Heart right ventricle (tissue), 16 donors: ENCODE data around the gene KLF18. TPM values are rescaled to one million over a fixed set of nuclear protein-coding genes. Genes with fewer than 3 reads are reported as not detected.

Source experiments
- ATAC-seq, 8 donors: fragments of 200-7000 bp; cut with Tn5 transposase; one replicate each; pipeline ENCODE4 v1.9.1; 2020; ENCODE audit warnings: mild to moderate bottlenecking in 8 of 8, moderate library complexity in 8 of 8, moderate number of reproducible peaks in 1 of 8
- DNase-seq, 2 donors: peaks; one replicate each; pipeline ENCODE4 v3.0.0-alpha.2; 2020
- H3K27ac ChIP-seq, 10 donors: fragments of 200-600 bp; sonication (generic) in 2 of 10; one replicate each; pipeline versions ENCODE4 v1.5.0 to v1.8.0; 2020 to 2022; ENCODE audit warnings: mild to moderate bottlenecking in 3 of 10
- H3K27me3 ChIP-seq, 7 donors: fragments of 200-600 bp; one replicate each; pipeline ENCODE4 v1.8.0; 2021 to 2022; ENCODE audit warnings: mild to moderate bottlenecking in 2 of 7
- H3K36me3 ChIP-seq, 9 donors: fragments of 200-600 bp; sonication (generic) in 1 of 9; one replicate each; pipeline versions ENCODE4 v1.5.0 to v1.8.0; 2020 to 2022; ENCODE audit warnings: mild to moderate bottlenecking in 2 of 9
- H3K4me1 ChIP-seq, 9 donors: fragments of 200-600 bp; sonication (generic) in 1 of 9; one replicate each; pipeline versions ENCODE4 v1.5.0 to v1.8.0; 2020 to 2022; ENCODE audit warnings: mild to moderate bottlenecking in 4 of 9
- H3K4me3 ChIP-seq, 10 donors: fragments of 200-600 bp; sonication (generic) in 2 of 10; one replicate each; pipeline versions ENCODE4 v1.5.0 to v1.8.0; 2020 to 2022; ENCODE audit warnings: mild to moderate bottlenecking in 7 of 10, moderate library complexity in 2 of 10
- H3K9me3 ChIP-seq, 11 donors: fragments of 200-600 bp in 10 of 11; sonication (generic) in 2 of 11; one replicate each; pipeline versions ENCODE4 v1.5.0 to v1.8.0; 2013 to 2022; ENCODE audit warnings: mild to moderate bottlenecking in 2 of 11, control low read depth in 1 of 11, moderate library complexity in 1 of 11
- CTCF ChIP-seq, 9 donors: fragments of 200-600 bp; sonication (generic) in 2 of 9; IDR thresholded peaks; one replicate each; pipeline versions ENCODE4 v1.5.0 to v1.8.0; 2021 to 2022; ENCODE audit warnings: antibody characterized with exemption in 9 of 9, mild to moderate bottlenecking in 5 of 9, moderate library complexity in 1 of 9
- WGBS, 2 donors: extraction: QIAGEN DNeasy Blood & Tissue Kit; methylation state at CpG; one replicate each; pipeline ENCODE4 v1.1.7; 2013; ENCODE audit warnings: inconsistent platforms in 1 of 2; 5-methylcytosine and 5-hydroxymethylcytosine counted together
- intact Hi-C, 10 donors: fragments of 100-400 bp; cut with DNase I; formaldehyde crosslinking; loops; one replicate each; pipeline versions ENCODE4 v1.11.1 to v1.14.2; 2022
- polyA plus RNA-seq, 2 donors: library from polyadenylated mRNA; stranded (reverse); fragments of 200-250 nt; gene quantifications; one replicate each; pipeline ENCODE4 v1.2.3, GENCODE V29; 2013
- total RNA-seq, 10 donors: library from RNA; stranded (reverse); fragmentation: NEBNext Ultra II Directional in 3 of 10; extraction: Animal tissue kit (Norgen Biotek cat#: 25700) in 3 of 10; gene quantifications; one replicate each; pipeline versions ENCODE4 v1.2.1 to v1.2.4, GENCODE V29; 2021 to 2023
- donor health status: Arrhythmogenic right ventricular cardiomyopathy.
- donor health status: ischemic (EF 13 %, LVEDD 7.1; RV severe dilation, severe dysfunction).
- donor health status: healthy with polysubstance abuse.
- donor health status: DM: no; HTN: yes; CAD: no.
- donor health status: DM: no; HTN: no; CAD: no.
- donor health status: ischemic (EF 25% LVEDD 6.9; RV normal size, moderate dysfunction).
- donor health status: ischemic (EF 25% LVEDD 5.7; RV mildly dilated, moderate dysfunction).
- donor health status: healthy.
- donor health status: DM: yes; HTN: yes; CAD: no.
- donor health status: Ischemic cardiomyopathy.
- donor health status: ischemic (EF 35%, LVEDD 5.7; RV mildly dilated, moderate dysfunction).
- donor health status: nonischemic (EF 11% LVEDD 7.7; RV severe dilation, severe dysfunction).
- donor health status: DM: yes; HTN: yes; CAD: no.
- donor health status: PGD.
- donor health status: ischemic (EF 29% LVEDD 5.4; RV normal size, mild dysfunction).
- donor health status: nonischemic (EF 23%, LVEDD 6.1; RV moderate dilation, normal function).

The KLF18 gene
- total and polyA plus RNA-seq, 12 donors = not detected

GRCh38 chr1:44134071-44134920 lies 7.1 kb downstream of the KLF18 start:
- no peak for ATAC-seq
- Histone ChIP-seq H3K36me3 (no peaks in the 10 kb centered on the region), H3K4me1 (no peaks in the 10 kb centered on the region), H3K27me3 (peaks cover 0 to 11% (median 5%) of the 10 kb centered on the region in 7 donors), H3K9me3 (no peaks in the 10 kb centered on the region), H3K27ac (no peak overlapping the region), H3K4me3 (no peak overlapping the region)
- intact Hi-C loops = no loop called here
- TF ChIP-seq CTCF (IDR thresholded peaks at IDR 0.05) = no peak
- 88 to 90% methylated on average over 19 of the region's 19 CpGs for WGBS, 2 donors
- DNase-seq = no peak

GRCh38 chr1:44131411-44131810 lies 10.0 kb downstream of the KLF18 start:
- Histone ChIP-seq H3K27me3 (peaks cover 0 to 11% (median 3%) of the 10 kb centered on the region in 7 donors), H3K27ac (no peak overlapping the region), H3K4me1 (no peaks in the 10 kb centered on the region), H3K9me3 (no peaks in the 10 kb centered on the region), H3K4me3 (no peak overlapping the region), H3K36me3 (no peaks in the 10 kb centered on the region)
- TF ChIP-seq CTCF (IDR thresholded peaks at IDR 0.05) = no peak
- intact Hi-C loops = no loop called here
- WGBS, 2 donors = 71 to 78% methylated on average over 3 of the region's 3 CpGs
- DNase-seq (no peak), ATAC-seq (no peak)

GRCh38 chr1:44129616-44130500 lies 11.6 kb downstream of the KLF18 start:
- DNase-seq (no peak), ATAC-seq (no peak)
- Histone ChIP-seq H3K27ac (no peak overlapping the region), H3K4me3 (no peak overlapping the region), H3K36me3 (no peaks in the 10 kb centered on the region), H3K9me3 (no peaks in the 10 kb centered on the region), H3K4me1 (no peaks in the 10 kb centered on the region), H3K27me3 (peaks cover 0 to 13% (median 8%) of the 10 kb centered on the region in 7 donors)
- no peak for TF ChIP-seq CTCF (IDR thresholded peaks at IDR 0.05)
- intact Hi-C loops = no loop called here
- WGBS, 2 donors = 87 to 91% methylated on average over 16 of the region's 16 CpGs

GRCh38 chr1:44120398-44120949 lies 21.0 kb downstream of the KLF18 start:
- 70 to 79% methylated on average over 5 of the region's 5 CpGs for WGBS, 2 donors
- no peak for TF ChIP-seq CTCF (IDR thresholded peaks at IDR 0.05)
- H3K4me3 ChIP-seq = no peak overlapping the region
- H3K27me3 ChIP-seq = peaks cover 0 to 19% (median 3%) of the 10 kb centered on the region in 7 donors
- no peaks in the 10 kb centered on the region for H3K9me3 ChIP-seq
- ATAC-seq = no peak
- H3K27ac ChIP-seq = no peak overlapping the region
- no peaks in the 10 kb centered on the region for H3K36me3 ChIP-seq
- intact Hi-C loops = loop anchor here in 1 of 10 donors (2.0 kb wide), 1 partner anchor 24 kb away; no protein-coding TSS in a partner anchor
- no peak for DNase-seq
- no peaks in the 10 kb centered on the region for H3K4me1 ChIP-seq
